IMR-90 (cell line): Measurements from ENCODE around the gene MKS1.

Experiments used
- BHLHE40 ChIP-seq: fragments of 150-350 bp; IDR thresholded peaks from 2 replicates; pipeline ENCODE4 v1.6.1; 2016; ENCODE audit warnings: mild to moderate bottlenecking, low read depth, low read length
- CHD1 ChIP-seq: IDR thresholded peaks from 2 replicates; pipeline ENCODE4 v1.6.1; 2012; ENCODE audit warnings: low read depth, low read length, improper control_type of control experiment
- MAZ ChIP-seq: IDR thresholded peaks from 2 replicates; pipeline ENCODE4 v1.6.1; 2012; ENCODE audit warnings: low read depth, mild to moderate bottlenecking, low read length, improper control_type of control experiment, moderate library complexity, borderline replicate concordance
- POLR2A ChIP-seq: IDR thresholded peaks from 2 replicates; pipeline ENCODE4 v1.6.1; 2012; ENCODE audit warnings: mild to moderate bottlenecking, low read depth, low read length
- RCOR1 ChIP-seq: IDR thresholded peaks from 2 replicates; pipeline ENCODE4 v1.6.1; 2012; ENCODE audit warnings: mild to moderate bottlenecking, low read length, improper control_type of control experiment; ENCODE audit not compliant: insufficient replicate concordance
- RFX5 ChIP-seq: IDR thresholded peaks from 2 replicates; pipeline ENCODE4 v1.8.0; 2012; ENCODE audit warnings: low read depth, mild to moderate bottlenecking, low read length, moderate library complexity
- SMC3 ChIP-seq: fragments of 150-350 bp; IDR thresholded peaks from 2 replicates; pipeline ENCODE4 v1.6.1; 2016; ENCODE audit warnings: low read depth, mild to moderate bottlenecking, antibody characterized with exemption, low read length, moderate library complexity
- TF ChIP-seq, protein P1 (sequence below): conservative IDR thresholded peaks from 2 replicates; pipeline ENCODE4 v1.5.1; 2012; ENCODE audit warnings: mild to moderate bottlenecking, low read depth, low read length, improper control_type of control experiment

DNA sequence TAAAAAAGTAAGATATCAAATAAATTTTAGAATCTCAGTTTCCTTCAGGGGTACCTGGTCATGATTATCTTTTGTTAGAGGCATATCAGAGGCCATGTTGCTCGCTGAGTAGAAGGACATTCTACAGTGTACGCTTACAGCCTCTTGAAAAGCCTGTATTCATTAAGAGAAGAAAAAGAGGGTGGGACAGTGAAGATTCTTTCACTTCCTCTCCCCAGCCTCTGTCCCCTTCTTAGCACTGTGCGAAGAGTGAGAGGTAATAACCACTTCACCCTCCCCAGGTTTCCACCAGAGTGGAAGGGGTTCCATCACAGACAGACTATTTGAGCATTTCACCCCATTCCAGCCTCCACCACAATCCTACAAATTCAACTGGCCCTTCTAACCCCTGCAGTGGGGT is 14.5 kb upstream of the MKS1 start:
- no peak for TF ChIP-seq POLR2A
- TF ChIP-seq, protein P1, sequence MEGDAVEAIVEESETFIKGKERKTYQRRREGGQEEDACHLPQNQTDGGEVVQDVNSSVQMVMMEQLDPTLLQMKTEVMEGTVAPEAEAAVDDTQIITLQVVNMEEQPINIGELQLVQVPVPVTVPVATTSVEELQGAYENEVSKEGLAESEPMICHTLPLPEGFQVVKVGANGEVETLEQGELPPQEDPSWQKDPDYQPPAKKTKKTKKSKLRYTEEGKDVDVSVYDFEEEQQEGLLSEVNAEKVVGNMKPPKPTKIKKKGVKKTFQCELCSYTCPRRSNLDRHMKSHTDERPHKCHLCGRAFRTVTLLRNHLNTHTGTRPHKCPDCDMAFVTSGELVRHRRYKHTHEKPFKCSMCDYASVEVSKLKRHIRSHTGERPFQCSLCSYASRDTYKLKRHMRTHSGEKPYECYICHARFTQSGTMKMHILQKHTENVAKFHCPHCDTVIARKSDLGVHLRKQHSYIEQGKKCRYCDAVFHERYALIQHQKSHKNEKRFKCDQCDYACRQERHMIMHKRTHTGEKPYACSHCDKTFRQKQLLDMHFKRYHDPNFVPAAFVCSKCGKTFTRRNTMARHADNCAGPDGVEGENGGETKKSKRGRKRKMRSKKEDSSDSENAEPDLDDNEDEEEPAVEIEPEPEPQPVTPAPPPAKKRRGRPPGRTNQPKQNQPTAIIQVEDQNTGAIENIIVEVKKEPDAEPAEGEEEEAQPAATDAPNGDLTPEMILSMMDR = no peak
- no peak for TF ChIP-seq BHLHE40
- no peak for TF ChIP-seq SMC3
- TF ChIP-seq MAZ = no peak
- TF ChIP-seq RCOR1 = no peak
- TF ChIP-seq RFX5 = no peak
- no peak for TF ChIP-seq CHD1
